HL-60 (cell line): ENCODE measurements around the gene DUSP21.

Source experiments
- DNase-seq, 2 experiments: peaks; one replicate each; pipeline ENCODE4 v3.0.0-alpha.2; 2010 to 2020; ENCODE audit warnings: low read depth in 1 of 2, low spot score in 1 of 2
- H3K27ac ChIP-seq: fragments of 250-450 bp; sonication (Bioruptor Pico); replicated peaks from 2 replicates; pipeline ENCODE4 v1.5.1; 2020; ENCODE audit warnings: mild to moderate bottlenecking, moderate library complexity
- H3K27me3 ChIP-seq: fragments of 250-450 bp; sonication (Bioruptor Pico); 2 replicates; pipeline ENCODE4 v1.5.1; 2021; ENCODE audit warnings: mild to moderate bottlenecking, moderate library complexity; ENCODE audit not compliant: insufficient read depth, poor library complexity, severe bottlenecking
- H3K4me3 ChIP-seq: replicated peaks from 2 replicates; pipeline ENCODE4 v1.5.1; 2011; ENCODE audit warnings: mild to moderate bottlenecking, control low read depth, low read length; ENCODE audit not compliant: insufficient read depth
- GABPA ChIP-seq: IDR thresholded peaks from 2 replicates; pipeline ENCODE4 v1.6.1; 2012; ENCODE audit warnings: low read depth
- POLR2AphosphoS5 ChIP-seq: IDR thresholded peaks from 2 replicates; pipeline ENCODE4 v1.6.1; 2012; ENCODE audit warnings: low read depth
- SPI1 ChIP-seq: IDR thresholded peaks from 2 replicates; pipeline ENCODE4 v1.6.1; 2012; ENCODE audit warnings: low read depth, mild to moderate bottlenecking, borderline replicate concordance
- long read RNA-seq: library from polyadenylated mRNA; unstranded; transcript quantifications from one replicate; pipeline ENCODE4 v2.0.0, GENCODE V29; 2020
- TF ChIP-seq, protein P1 (sequence below): IDR thresholded peaks from 2 replicates; pipeline ENCODE4 v1.6.1; 2012; ENCODE audit warnings: low read depth; ENCODE audit not compliant: insufficient replicate concordance
- TF ChIP-seq, protein P2 (sequence below): IDR thresholded peaks from one replicate; pipeline ENCODE4 v1.5.1; 2011; ENCODE audit warnings: low read length, control low read depth, inconsistent platforms; ENCODE audit not compliant: insufficient read depth

DUSP21 gene
- long read RNA-seq: 0 reads

DNA sequence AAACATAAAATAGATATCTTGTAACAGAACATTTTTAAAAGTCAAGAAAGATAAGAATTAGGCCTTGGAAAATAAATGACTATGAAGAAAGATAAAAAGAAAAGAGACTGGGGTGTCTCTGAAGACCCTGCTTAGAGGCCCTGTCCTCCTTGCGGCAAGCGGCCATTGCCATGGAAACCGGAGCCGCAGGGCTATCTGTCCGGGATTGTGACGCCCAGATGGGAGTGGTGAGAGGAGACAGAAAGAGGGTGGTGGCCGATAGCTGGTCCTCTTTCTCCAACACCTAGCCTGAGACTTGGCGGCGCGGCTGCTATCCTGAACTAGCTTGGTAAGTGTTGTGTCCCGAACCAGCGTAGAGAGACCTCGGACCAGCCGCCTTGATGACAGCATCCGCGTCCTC, at the start of gene DUSP21:
Gene DUSP21 (plus strand): TSS at position 269 of the 400 bp plus-strand sequence. CDS start 112 bp downstream, at position 381.
- DNase-seq: no peak
- Histone ChIP-seq H3K27me3 (no peaks in the 10 kb centered on the region), H3K27ac (no peak within 1 kb of the TSS), H3K4me3 (no peak within 1 kb of the TSS)
- TF ChIP-seq SPI1 (no peak), POLR2AphosphoS5 (no peak), GABPA (no peak)
- TF ChIP-seq, protein P1, sequence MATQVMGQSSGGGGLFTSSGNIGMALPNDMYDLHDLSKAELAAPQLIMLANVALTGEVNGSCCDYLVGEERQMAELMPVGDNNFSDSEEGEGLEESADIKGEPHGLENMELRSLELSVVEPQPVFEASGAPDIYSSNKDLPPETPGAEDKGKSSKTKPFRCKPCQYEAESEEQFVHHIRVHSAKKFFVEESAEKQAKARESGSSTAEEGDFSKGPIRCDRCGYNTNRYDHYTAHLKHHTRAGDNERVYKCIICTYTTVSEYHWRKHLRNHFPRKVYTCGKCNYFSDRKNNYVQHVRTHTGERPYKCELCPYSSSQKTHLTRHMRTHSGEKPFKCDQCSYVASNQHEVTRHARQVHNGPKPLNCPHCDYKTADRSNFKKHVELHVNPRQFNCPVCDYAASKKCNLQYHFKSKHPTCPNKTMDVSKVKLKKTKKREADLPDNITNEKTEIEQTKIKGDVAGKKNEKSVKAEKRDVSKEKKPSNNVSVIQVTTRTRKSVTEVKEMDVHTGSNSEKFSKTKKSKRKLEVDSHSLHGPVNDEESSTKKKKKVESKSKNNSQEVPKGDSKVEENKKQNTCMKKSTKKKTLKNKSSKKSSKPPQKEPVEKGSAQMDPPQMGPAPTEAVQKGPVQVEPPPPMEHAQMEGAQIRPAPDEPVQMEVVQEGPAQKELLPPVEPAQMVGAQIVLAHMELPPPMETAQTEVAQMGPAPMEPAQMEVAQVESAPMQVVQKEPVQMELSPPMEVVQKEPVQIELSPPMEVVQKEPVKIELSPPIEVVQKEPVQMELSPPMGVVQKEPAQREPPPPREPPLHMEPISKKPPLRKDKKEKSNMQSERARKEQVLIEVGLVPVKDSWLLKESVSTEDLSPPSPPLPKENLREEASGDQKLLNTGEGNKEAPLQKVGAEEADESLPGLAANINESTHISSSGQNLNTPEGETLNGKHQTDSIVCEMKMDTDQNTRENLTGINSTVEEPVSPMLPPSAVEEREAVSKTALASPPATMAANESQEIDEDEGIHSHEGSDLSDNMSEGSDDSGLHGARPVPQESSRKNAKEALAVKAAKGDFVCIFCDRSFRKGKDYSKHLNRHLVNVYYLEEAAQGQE: no peak
- TF ChIP-seq, protein P2, sequence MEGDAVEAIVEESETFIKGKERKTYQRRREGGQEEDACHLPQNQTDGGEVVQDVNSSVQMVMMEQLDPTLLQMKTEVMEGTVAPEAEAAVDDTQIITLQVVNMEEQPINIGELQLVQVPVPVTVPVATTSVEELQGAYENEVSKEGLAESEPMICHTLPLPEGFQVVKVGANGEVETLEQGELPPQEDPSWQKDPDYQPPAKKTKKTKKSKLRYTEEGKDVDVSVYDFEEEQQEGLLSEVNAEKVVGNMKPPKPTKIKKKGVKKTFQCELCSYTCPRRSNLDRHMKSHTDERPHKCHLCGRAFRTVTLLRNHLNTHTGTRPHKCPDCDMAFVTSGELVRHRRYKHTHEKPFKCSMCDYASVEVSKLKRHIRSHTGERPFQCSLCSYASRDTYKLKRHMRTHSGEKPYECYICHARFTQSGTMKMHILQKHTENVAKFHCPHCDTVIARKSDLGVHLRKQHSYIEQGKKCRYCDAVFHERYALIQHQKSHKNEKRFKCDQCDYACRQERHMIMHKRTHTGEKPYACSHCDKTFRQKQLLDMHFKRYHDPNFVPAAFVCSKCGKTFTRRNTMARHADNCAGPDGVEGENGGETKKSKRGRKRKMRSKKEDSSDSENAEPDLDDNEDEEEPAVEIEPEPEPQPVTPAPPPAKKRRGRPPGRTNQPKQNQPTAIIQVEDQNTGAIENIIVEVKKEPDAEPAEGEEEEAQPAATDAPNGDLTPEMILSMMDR: no peak

DNA sequence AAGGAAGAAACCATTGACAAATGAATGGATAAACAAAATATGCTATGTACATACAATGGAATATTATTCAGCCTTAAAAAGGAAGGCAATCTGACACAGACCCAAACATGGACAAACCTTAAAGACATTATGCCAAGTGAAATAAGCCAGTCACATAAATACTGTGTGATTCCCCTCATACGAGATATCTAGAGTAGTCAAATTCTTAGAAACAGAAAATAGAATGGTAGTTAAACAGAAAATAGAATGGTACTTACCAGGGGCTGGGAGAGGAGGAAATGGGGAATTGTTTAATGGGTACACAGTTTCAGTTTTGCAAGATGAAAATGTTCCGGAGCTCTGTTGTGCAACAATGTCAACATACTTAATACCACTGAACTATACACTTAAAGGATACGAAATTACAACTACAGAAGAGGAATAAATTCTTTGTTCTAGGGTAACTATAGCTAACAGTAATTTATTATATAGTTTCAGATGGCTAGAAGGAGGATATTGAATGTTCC, 47.8 kb upstream of the DUSP21 start:
- no peaks in the 10 kb centered on the region for H3K27me3 ChIP-seq
- no peak overlapping the region for H3K4me3 ChIP-seq
- TF ChIP-seq POLR2AphosphoS5 (no peak), GABPA (peak; percentile 65)
- TF ChIP-seq, protein P2: no peak
- H3K27ac ChIP-seq: no peak overlapping the region
- DNase-seq: peak in 1 of 2 experiments; percentile 17

DNA sequence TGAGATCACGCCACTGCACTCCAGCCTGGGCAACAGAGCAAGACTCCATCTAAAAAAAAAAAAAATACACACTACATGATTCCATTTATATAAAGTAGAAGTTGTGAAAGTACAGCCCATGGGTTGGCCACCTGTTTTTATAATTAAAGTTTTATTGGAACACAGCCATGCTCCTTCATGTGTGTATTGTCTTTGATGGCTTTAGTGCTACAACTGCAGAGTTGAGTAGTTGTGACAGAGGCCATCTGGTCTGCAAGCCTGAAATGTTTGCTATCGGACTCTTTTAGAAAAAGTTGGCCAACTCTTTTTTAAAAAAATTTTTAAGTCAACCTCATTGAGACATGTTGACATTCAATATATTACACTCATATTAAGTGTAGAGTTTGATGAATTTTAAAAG, 41.2 kb upstream of the DUSP21 start:
- Histone ChIP-seq H3K4me3 (no peak overlapping the region), H3K27ac (no peak overlapping the region), H3K27me3 (no peaks in the 10 kb centered on the region)
- TF ChIP-seq, protein P1: no peak
- TF ChIP-seq, protein P2: no peak
- TF ChIP-seq SPI1 (no peak), POLR2AphosphoS5 (no peak), GABPA (no peak)
- no peak for DNase-seq

- TF ChIP-seq POLR2AphosphoS5 (no peak), GABPA (no peak), SPI1 (no peak)
- TF ChIP-seq, protein P2: no peak
- TF ChIP-seq, protein P1: no peak
- no peak overlapping the region for H3K4me3 ChIP-seq
- H3K27me3 ChIP-seq: no peaks in the 10 kb centered on the region
- DNase-seq: no peak
- H3K27ac ChIP-seq: no peak overlapping the region
These were observed 28.1 kb upstream of the DUSP21 start for GRCh38 chrX:44815681-44816080.
